Caki2 (cell line): ENCODE results near the gene TFIP11. TPM values are rescaled to one million over a fixed set of nuclear protein-coding genes. Genes with fewer than 3 reads are reported as not detected.

Source experiments
- DNase-seq: peaks from one replicate; pipeline ENCODE4 v3.0.0-alpha.2; 2015; ENCODE audit warnings: low read depth
- in situ Hi-C: cut with HindIII; loops from 2 replicates; pipeline ENCODE4 v1.10.0; 2016; ENCODE audit warnings: low sequenced_read_pairs, low pct_unique_long_range_greater_than_20kb, mixed read lengths
- total RNA-seq: library from RNA; depleted of rRNA; stranded (reverse); fragments of >200 nt; shearing (Covaris generic); gene quantifications from 2 replicates; pipeline ENCODE4 v1.2.3, GENCODE V29; 2014; ENCODE audit warnings: low replicate concordance

The TFIP11 gene
- total RNA-seq, 1 experiment from 2014 or later = 39.7 TPM

GRCh38 chr22:26462641-26463040 lies 49.6 kb downstream of the TFIP11 start:
- in situ Hi-C loops = no loop called here
- no peak for DNase-seq

- in situ Hi-C loops = no loop called here
Measured at GRCh38 chr22:26462051-26462450, 50.2 kb downstream of the TFIP11 start.

GRCh38 chr22:26461188-26461810 lies 51.0 kb downstream of the TFIP11 start:
- peak; percentile 50 for DNase-seq
- in situ Hi-C loops = no loop called here

More at GRCh38 chr22:26462051-26462450, 50.2 kb downstream of the TFIP11 start:
- no peak for DNase-seq

GRCh38 chr22:26460202-26460601 lies 52.1 kb downstream of the TFIP11 start:
- in situ Hi-C loops = no loop called here
- no peak for DNase-seq

- no peak for DNase-seq
- in situ Hi-C loops = no loop called here
Measured at GRCh38 chr22:26457661-26458272, 54.5 kb downstream of the TFIP11 start.

GRCh38 chr22:26453812-26454500 lies 58.3 kb downstream of the TFIP11 start:
- in situ Hi-C loops = no loop called here
- no peak for DNase-seq

GRCh38 chr22:26453216-26453615 lies 59.1 kb downstream of the TFIP11 start:
- no peak for DNase-seq
- in situ Hi-C loops = no loop called here

- DNase-seq = no peak
- in situ Hi-C loops = no loop called here
Measured at GRCh38 chr22:26452236-26453016, 59.8 kb downstream of the TFIP11 start.

- in situ Hi-C loops = no loop called here
Measured at GRCh38 chr22:26450453-26451185, 61.7 kb downstream of the TFIP11 start.

GRCh38 chr22:26448941-26449340 lies 63.3 kb downstream of the TFIP11 start:
- in situ Hi-C loops = no loop called here
- DNase-seq = no peak

More at GRCh38 chr22:26450453-26451185, 61.7 kb downstream of the TFIP11 start:
- DNase-seq = no peak

- in situ Hi-C loops = no loop called here
- DNase-seq = no peak
Measured at GRCh38 chr22:26448334-26448733, 63.9 kb downstream of the TFIP11 start.

GRCh38 chr22:26447584-26448329 lies 64.5 kb downstream of the TFIP11 start:
- in situ Hi-C loops = no loop called here
- no peak for DNase-seq

GRCh38 chr22:26446808-26447515 lies 65.3 kb downstream of the TFIP11 start:
- in situ Hi-C loops = no loop called here
- no peak for DNase-seq

- in situ Hi-C loops = no loop called here
- DNase-seq = no peak
Measured at GRCh38 chr22:26445577-26446275, 66.5 kb downstream of the TFIP11 start.

GRCh38 chr22:26444777-26445176 lies 67.5 kb downstream of the TFIP11 start:
- no peak for DNase-seq

GRCh38 chr22:26443901-26444690 lies 68.2 kb downstream of the TFIP11 start:
- no peak for DNase-seq
- in situ Hi-C loops = no loop called here

More at GRCh38 chr22:26444777-26445176, 67.5 kb downstream of the TFIP11 start:
- in situ Hi-C loops = no loop called here
